H9 (cell line): ENCODE data around the gene CACNA2D3. TPM values are rescaled to one million over a fixed set of nuclear protein-coding genes. Genes with fewer than 3 reads are reported as not detected.

Experiments used
- DNase-seq: peaks from one replicate; pipeline ENCODE4 v3.0.0-alpha.2; 2017
- H2AFZ ChIP-seq: one replicate; pipeline ENCODE4 v1.6.1; 2013; ENCODE audit warnings: mild to moderate bottlenecking, low read length, control low read depth, moderate library complexity
- H2AK5ac ChIP-seq: 2 replicates; pipeline ENCODE4 v1.6.1; 2013; ENCODE audit warnings: low read length, control low read depth, mixed read lengths; ENCODE audit not compliant: insufficient read length
- H2BK120ac ChIP-seq: one replicate; pipeline ENCODE4 v1.6.1; 2013; ENCODE audit warnings: low read depth, mild to moderate bottlenecking, low read length, control low read depth, inconsistent platforms; ENCODE audit not compliant: poor library complexity, severe bottlenecking
- H2BK12ac ChIP-seq: 2 replicates; pipeline ENCODE4 v1.6.1; 2013; ENCODE audit warnings: low read length, control low read depth, mixed read lengths, low read depth; ENCODE audit not compliant: insufficient read length
- H2BK15ac ChIP-seq: 2 replicates; pipeline ENCODE4 v1.6.1; 2013; ENCODE audit warnings: low read depth, low read length, control low read depth
- H2BK20ac ChIP-seq: one replicate; pipeline ENCODE4 v1.6.1; 2013; ENCODE audit warnings: low read depth, mild to moderate bottlenecking, low read length, control low read depth, inconsistent platforms; ENCODE audit not compliant: poor library complexity, severe bottlenecking
- H2BK5ac ChIP-seq: 2 replicates; pipeline ENCODE4 v1.6.1; 2013; ENCODE audit warnings: low read length, control low read depth, mixed read lengths; ENCODE audit not compliant: insufficient read length
- H3K14ac ChIP-seq: 2 replicates; pipeline ENCODE4 v1.6.1; 2013; ENCODE audit warnings: low read length, control low read depth; ENCODE audit not compliant: insufficient read depth
- H3K18ac ChIP-seq: 2 replicates; pipeline ENCODE4 v1.6.1; 2013; ENCODE audit warnings: low read depth, mild to moderate bottlenecking, mixed read lengths, low read length, control low read depth; ENCODE audit not compliant: insufficient read length
- H3K23ac ChIP-seq: 2 replicates; pipeline ENCODE4 v1.6.1; 2013; ENCODE audit warnings: low read length, control low read depth, mixed read lengths, low read depth; ENCODE audit not compliant: insufficient read length
- H3K23me2 ChIP-seq: 2 replicates; pipeline ENCODE4 v1.6.1; 2013; ENCODE audit warnings: low read depth, mild to moderate bottlenecking, mixed read lengths, low read length, control low read depth; ENCODE audit not compliant: insufficient read length, poor library complexity, severe bottlenecking
- H3K27ac ChIP-seq: 2 replicates; pipeline ENCODE4 v1.5.1; 2013; ENCODE audit warnings: low read length, control low read depth, mixed read lengths, low read depth; ENCODE audit not compliant: insufficient read length
- H3K27me3 ChIP-seq: 2 replicates; pipeline ENCODE4 v1.6.1; 2013; ENCODE audit warnings: low read length, control low read depth, inconsistent platforms; ENCODE audit not compliant: insufficient read depth
- H3K4ac ChIP-seq: 2 replicates; pipeline ENCODE4 v1.6.1; 2013; ENCODE audit warnings: low read depth, mild to moderate bottlenecking, control low read depth, inconsistent platforms, low read length, moderate library complexity
- H3K4me1 ChIP-seq: 2 replicates; pipeline ENCODE4 v1.6.1; 2013; ENCODE audit warnings: low read length, control low read depth, inconsistent platforms; ENCODE audit not compliant: insufficient read depth
- H3K4me2 ChIP-seq: 2 replicates; pipeline ENCODE4 v1.6.1; 2013; ENCODE audit warnings: low read length, control low read depth, mixed read lengths; ENCODE audit not compliant: insufficient read length, insufficient read depth
- H3K56ac ChIP-seq: 2 replicates; pipeline ENCODE4 v1.6.1; 2013; ENCODE audit warnings: low read depth, mild to moderate bottlenecking, mixed read lengths, low read length, control low read depth; ENCODE audit not compliant: insufficient read length
- H3K79me1 ChIP-seq: 2 replicates; pipeline ENCODE4 v1.6.1; 2013; ENCODE audit warnings: low read depth, mild to moderate bottlenecking, moderate library complexity, low read length, control low read depth, inconsistent platforms; ENCODE audit not compliant: insufficient read depth, poor library complexity, severe bottlenecking
- H3K79me2 ChIP-seq: 2 replicates; pipeline ENCODE4 v1.6.1; 2013; ENCODE audit warnings: low read length, control low read depth, inconsistent platforms; ENCODE audit not compliant: insufficient read depth
- H3K9ac ChIP-seq: 2 replicates; pipeline ENCODE4 v1.6.1; 2013; ENCODE audit warnings: low read length, control low read depth, mixed read lengths; ENCODE audit not compliant: insufficient read length; ENCODE audit errors: extremely low read depth
- H3K9me3 ChIP-seq: one replicate; pipeline ENCODE4 v1.6.1; 2013; ENCODE audit warnings: low read depth, low read length, inconsistent platforms; ENCODE audit not compliant: control insufficient read depth
- H3T11ph ChIP-seq: one replicate; pipeline ENCODE4 v1.6.1; 2013; ENCODE audit warnings: mild to moderate bottlenecking, low read length, control low read depth, inconsistent platforms
- H4K20me1 ChIP-seq: one replicate; pipeline ENCODE4 v1.6.1; 2013; ENCODE audit not compliant: control insufficient read depth, insufficient read length, insufficient read depth
- H4K5ac ChIP-seq: 2 replicates; pipeline ENCODE4 v1.6.1; 2013; ENCODE audit warnings: low read depth, mild to moderate bottlenecking, mixed read lengths, low read length, control low read depth; ENCODE audit not compliant: insufficient read length
- H4K8ac ChIP-seq: replicated peaks from 2 replicates; pipeline ENCODE4 v1.6.1; 2013; ENCODE audit warnings: low read length, control low read depth, mixed read lengths, low read depth; ENCODE audit not compliant: insufficient read length
- H4K91ac ChIP-seq: 2 replicates; pipeline ENCODE4 v1.6.1; 2013; ENCODE audit warnings: low read depth, mild to moderate bottlenecking, moderate library complexity, mixed read lengths, low read length, control low read depth; ENCODE audit not compliant: insufficient read length
- H3K27ac Mint-ChIP-seq, 3 experiments: 2 replicates in 2 of 3; 3 replicates in 1 of 3; pipeline ENCODE4 v1.8.0; 2020 to 2021; ENCODE audit warnings: mixed read lengths in 3 of 3, mild to moderate bottlenecking in 1 of 3, moderate library complexity in 1 of 3
- H3K27me3 Mint-ChIP-seq: 2 replicates; pipeline ENCODE4 v1.8.0; 2021; ENCODE audit warnings: low read depth, mild to moderate bottlenecking, moderate library complexity, mixed read lengths
- H3K36me3 Mint-ChIP-seq, 3 experiments: 2 replicates in 2 of 3; 3 replicates in 1 of 3; pipeline ENCODE4 v1.8.0; 2020 to 2021; ENCODE audit warnings: low read depth in 3 of 3, mixed read lengths in 3 of 3; ENCODE audit not compliant: insufficient read depth in 1 of 3
- H3K4me1 Mint-ChIP-seq, 2 experiments: 2 replicates each; pipeline ENCODE4 v1.8.0; 2020; ENCODE audit warnings: mixed read lengths in 2 of 2
- H3K4me3 Mint-ChIP-seq, 2 experiments: 2 replicates in 1 of 2; 3 replicates in 1 of 2; pipeline ENCODE4 v1.8.0; 2020 to 2021; ENCODE audit warnings: mild to moderate bottlenecking in 2 of 2, mixed read lengths in 2 of 2, moderate library complexity in 1 of 2
- H3K9me3 Mint-ChIP-seq, 2 experiments: 2 replicates in 1 of 2; 3 replicates in 1 of 2; pipeline ENCODE4 v1.8.0; 2020; ENCODE audit warnings: mild to moderate bottlenecking in 2 of 2, mixed read lengths in 2 of 2, moderate library complexity in 1 of 2
- CTCF ChIP-seq: fragments of 200-600 bp; sonication (generic); conservative IDR thresholded peaks from 3 replicates; pipeline ENCODE4 v1.8.0; 2021; ENCODE audit warnings: antibody characterized with exemption, mild to moderate bottlenecking
- WGBS: extraction: QIAGEN DNeasy Blood & Tissue Kit; methylation state at CpG from one replicate; pipeline ENCODE4 v1.1.7; 2013; ENCODE audit warnings: missing lambda C conversion rate, low lambda C conversion rate, mixed read lengths; ENCODE audit not compliant: insufficient read length; ENCODE audit errors: extremely low coverage; 5-methylcytosine and 5-hydroxymethylcytosine counted together
- total RNA-seq: library from RNA; stranded (reverse); gene quantifications from 2 replicates; pipeline ENCODE4 v1.2.1, GENCODE V29; 2021

Gene CACNA2D3
- total RNA-seq, 1 experiment from 2014 or later, result 3.2 TPM

- Histone ChIP-seq H3K4me1 (0 out of 2 replicates have a peak, but pooled peaks cover 2% of the 10 kb centered on the region), H2BK15ac (no peak overlapping the region), H2BK120ac (no peak overlapping the region), H3T11ph (no peak overlapping the region), H3K27ac (no peak overlapping the region), H3K56ac (no peak overlapping the region), H3K79me1 (no peaks in the 10 kb centered on the region), H3K23ac (no peak overlapping the region), H4K20me1 (no peaks in the 10 kb centered on the region), H3K14ac (no peak overlapping the region), H3K23me2 (no peaks in the 10 kb centered on the region), H2AK5ac (no peak overlapping the region), H2BK20ac (no peak overlapping the region), H2AFZ (no peak overlapping the region), H3K4me2 (no peak overlapping the region), H3K79me2 (no peaks in the 10 kb centered on the region), H4K91ac (no peak overlapping the region), H2BK5ac (no peak overlapping the region), H4K8ac (no peak overlapping the region), H3K9ac (no peak overlapping the region), H4K5ac (no peak overlapping the region), H2BK12ac (no peak overlapping the region), H3K18ac (no peak overlapping the region), H3K9me3 (no peaks in the 10 kb centered on the region), H3K27me3 (no peaks in the 10 kb centered on the region), H3K4ac (no peak overlapping the region)
- Mint-ChIP-seq H3K9me3 (no peaks in the 10 kb centered on the region; a peak in 1 of 5 replicates), H3K4me3 (no peak overlapping the region), H3K27me3 (no peaks in the 10 kb centered on the region), H3K27ac (no peak overlapping the region), H3K36me3 (no peaks in the 10 kb centered on the region; a peak in 2 of 7 replicates), H3K4me1 (peaks cover 6 to 15% of the 10 kb centered on the region in 2 experiments; a peak in 2 of 4 replicates)
- DNase-seq, result no peak
- WGBS, result no CpG with 5 or more reads among the region's 3 CpGs
- no peak for TF ChIP-seq CTCF
Observed at GRCh38 chr3:54758461-54758860, 636.1 kb downstream of the CACNA2D3 start.
